ENCODE measurements around the gene CRYZL1. TPM values are rescaled to one million over a fixed set of nuclear protein-coding genes. Genes with fewer than 3 reads are reported as not detected.
A peak's percentile ranks its signal among the peaks of the same experiment; 100 is the strongest.

The CRYZL1 gene
- total RNA-seq, 1 experiment from 2014 or later = 8.1 TPM

- no peak for DNase-seq (ENCODE audit: low spot score)
Measured at GRCh38 chr21:33561373-33561772, 80.2 kb downstream of the CRYZL1 start.

DNA sequence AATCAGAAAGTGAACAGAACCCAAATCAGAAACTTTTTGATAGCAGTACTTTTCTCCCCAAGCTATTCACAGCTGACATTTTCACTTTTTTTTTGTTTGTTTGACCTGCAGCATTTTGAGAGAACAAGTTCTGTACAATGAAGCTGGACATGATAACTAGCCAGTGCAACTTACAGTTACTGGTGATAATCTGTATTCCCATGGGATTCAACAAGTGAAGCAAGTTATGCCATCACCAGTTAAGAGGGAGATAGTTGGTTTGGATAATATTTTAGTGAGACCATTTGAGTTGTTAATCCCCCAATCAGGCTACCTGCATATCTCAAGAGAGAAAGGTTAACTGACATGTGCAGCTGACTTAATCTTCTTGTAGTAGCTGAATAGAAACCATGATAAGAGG lies 80.6 kb downstream of the CRYZL1 start:
- DNase-seq (ENCODE audit: low spot score) = no peak

DNA sequence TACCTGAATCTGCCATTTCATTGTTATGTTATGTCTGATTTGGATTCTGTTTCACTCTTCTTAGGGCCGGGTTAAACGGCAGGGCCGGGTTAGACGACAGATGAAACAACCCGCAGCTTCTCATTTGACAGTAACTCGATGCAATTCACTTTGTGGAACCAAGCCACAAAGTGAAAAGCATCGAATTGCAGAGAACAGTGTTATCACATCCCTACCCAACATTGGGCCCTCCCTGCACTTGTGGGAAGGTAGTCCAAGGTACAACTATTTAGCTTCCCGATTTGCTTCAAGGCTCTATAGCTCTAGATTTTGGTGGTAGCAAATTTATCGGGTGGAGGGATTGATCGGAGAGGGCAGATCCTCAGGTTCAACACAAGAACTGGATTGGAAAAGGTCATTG lies 81.7 kb downstream of the CRYZL1 start:
- no peak for DNase-seq (ENCODE audit: low spot score)

DNA sequence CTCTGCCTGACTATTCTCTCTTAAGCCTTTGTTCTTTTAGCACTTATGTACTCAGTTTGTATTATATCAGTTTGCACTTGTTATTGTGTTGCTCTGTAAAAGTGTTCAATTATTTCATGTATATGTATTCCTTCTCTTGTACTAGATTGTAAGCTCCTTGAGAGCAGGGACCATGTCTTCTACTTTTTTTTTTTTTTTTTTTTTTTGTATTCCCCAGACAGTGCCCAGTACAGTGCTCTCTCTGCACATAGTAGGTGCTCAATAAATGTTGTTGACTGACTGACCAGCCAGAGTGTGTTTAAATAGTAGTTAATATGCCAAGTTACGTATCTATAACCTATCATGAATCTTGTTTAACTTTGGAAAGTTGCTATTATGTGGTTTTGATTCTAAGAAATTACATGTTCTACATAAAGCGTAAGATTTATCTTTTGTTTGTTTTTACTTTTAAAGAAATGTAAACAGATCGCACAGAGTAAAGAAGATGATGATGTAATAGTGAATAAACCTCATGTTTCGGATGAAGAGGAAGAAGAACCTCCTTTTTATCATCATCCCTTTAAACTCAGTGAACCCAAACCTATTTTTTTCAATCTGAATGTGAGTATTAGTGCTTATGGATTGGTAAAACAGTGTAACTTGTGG lies 82.6 kb downstream of the CRYZL1 start:
- no peak for DNase-seq (ENCODE audit: low spot score)

DNA sequence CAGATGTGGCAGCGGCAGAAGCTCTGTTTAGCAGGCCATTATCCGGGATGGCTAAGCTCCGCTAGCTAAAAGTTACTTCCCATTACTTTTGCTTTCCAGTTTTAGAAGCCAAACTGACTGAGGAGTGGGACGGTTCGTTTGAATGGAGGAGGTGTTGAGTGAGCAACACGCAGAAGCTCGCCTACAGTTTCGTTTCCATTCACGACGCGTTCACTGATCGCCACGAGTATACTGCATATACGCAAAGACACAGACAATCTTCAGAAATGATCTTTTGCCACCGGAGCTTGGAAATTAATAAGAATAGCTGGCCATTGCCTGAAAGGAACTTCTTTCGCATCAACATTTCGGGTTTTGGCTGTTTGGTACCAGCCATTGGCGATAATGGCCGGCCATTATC lies 84.1 kb downstream of the CRYZL1 start:
- no peak for DNase-seq (ENCODE audit: low spot score)

- no peak for DNase-seq (ENCODE audit: low spot score)
Measured at GRCh38 chr21:33554982-33555344, 86.6 kb downstream of the CRYZL1 start.

DNA sequence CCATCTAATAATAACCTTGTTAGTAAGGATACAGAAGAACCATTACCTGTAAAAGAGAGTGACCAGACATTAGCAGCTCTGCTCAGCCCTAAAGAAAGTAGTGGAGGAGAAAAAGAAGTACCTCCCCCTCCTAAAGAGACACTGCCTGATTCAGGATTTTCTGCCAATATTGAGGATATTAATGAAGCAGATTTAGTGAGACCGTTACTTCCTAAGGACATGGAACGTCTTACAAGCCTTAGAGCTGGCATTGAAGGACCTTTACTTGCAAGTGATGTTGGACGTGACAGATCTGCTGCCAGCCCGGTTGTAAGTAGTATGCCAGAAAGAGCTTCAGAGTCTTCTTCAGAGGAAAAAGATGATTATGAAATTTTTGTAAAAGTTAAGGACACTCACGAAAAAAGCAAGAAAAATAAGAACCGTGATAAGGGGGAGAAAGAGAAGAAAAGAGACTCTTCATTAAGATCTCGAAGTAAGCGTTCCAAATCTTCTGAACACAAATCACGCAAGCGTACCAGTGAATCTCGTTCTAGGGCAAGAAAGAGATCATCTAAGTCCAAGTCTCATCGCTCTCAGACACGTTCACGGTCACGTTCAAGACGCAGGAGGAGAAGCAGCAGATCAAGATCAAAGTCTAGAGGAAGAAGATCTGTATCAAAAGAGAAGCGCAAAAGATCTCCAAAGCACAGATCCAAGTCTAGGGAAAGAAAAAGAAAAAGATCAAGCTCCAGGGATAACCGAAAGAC lies 87.1 kb downstream of the CRYZL1 start:
- no peak for DNase-seq (ENCODE audit: low spot score)

- no peak for DNase-seq (ENCODE audit: low spot score)
Measured at GRCh38 chr21:33552999-33553598, 88.4 kb downstream of the CRYZL1 start.

DNA sequence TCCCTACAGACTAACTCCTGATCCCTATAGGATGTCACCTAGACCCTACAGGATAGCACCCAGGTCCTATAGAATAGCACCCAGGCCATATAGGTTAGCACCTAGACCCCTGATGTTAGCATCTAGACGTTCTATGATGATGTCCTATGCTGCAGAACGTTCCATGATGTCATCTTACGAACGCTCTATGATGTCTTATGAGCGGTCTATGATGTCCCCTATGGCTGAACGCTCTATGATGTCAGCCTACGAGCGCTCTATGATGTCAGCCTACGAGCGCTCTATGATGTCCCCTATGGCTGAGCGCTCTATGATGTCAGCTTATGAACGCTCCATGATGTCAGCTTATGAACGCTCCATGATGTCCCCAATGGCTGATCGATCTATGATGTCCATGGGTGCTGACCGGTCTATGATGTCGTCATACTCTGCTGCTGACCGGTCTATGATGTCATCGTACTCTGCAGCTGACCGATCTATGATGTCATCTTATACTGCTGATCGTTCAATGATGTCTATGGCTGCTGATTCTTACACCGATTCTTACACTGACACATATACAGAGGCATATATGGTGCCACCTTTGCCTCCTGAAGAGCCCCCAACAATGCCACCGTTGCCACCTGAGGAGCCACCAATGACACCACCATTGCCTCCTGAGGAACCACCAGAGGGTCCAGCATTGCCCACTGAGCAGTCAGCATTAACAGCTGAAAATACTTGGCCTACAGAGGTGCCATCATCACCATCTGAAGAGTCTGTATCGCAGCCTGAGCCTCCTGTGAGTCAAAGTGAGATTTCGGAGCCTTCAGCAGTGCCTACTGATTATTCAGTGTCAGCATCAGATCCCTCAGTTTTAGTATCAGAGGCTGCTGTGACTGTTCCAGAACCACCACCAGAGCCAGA lies 89.2 kb downstream of the CRYZL1 start:
- no peak for DNase-seq (ENCODE audit: low spot score)

- no peak for DNase-seq (ENCODE audit: low spot score)
Measured at GRCh38 chr21:33551664-33552063, 89.9 kb downstream of the CRYZL1 start.

DNA sequence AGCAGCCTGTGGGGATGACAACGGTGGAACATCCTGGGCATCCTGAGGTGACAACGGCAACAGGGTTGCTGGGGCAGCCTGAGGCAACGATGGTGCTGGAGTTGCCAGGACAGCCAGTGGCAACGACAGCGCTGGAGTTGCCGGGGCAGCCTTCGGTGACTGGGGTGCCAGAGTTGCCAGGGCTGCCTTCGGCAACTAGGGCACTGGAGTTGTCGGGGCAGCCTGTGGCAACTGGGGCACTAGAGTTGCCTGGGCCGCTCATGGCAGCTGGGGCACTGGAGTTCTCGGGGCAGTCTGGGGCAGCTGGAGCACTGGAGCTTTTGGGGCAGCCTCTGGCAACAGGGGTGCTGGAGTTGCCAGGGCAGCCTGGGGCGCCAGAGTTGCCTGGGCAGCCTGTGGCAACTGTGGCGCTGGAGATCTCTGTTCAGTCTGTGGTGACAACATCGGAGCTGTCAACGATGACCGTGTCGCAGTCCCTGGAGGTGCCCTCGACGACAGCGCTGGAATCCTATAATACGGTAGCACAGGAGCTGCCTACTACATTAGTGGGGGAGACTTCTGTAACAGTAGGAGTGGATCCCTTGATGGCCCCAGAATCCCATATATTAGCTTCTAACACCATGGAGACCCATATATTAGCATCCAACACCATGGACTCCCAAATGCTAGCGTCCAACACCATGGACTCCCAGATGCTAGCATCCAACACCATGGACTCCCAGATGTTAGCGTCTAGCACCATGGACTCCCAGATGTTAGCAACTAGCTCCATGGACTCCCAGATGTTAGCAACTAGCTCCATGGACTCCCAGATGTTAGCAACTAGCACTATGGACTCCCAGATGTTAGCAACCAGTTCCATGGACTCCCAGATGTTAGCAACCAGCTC lies 90.5 kb downstream of the CRYZL1 start:
- DNase-seq (ENCODE audit: low spot score) = no peak

GRCh38 chr21:33549848-33550771 lies 91.4 kb downstream of the CRYZL1 start:
- no peak for DNase-seq (ENCODE audit: low spot score)

- DNase-seq (ENCODE audit: low spot score) = no peak
Measured at GRCh38 chr21:33546086-33546485, 95.5 kb downstream of the CRYZL1 start.

DNA sequence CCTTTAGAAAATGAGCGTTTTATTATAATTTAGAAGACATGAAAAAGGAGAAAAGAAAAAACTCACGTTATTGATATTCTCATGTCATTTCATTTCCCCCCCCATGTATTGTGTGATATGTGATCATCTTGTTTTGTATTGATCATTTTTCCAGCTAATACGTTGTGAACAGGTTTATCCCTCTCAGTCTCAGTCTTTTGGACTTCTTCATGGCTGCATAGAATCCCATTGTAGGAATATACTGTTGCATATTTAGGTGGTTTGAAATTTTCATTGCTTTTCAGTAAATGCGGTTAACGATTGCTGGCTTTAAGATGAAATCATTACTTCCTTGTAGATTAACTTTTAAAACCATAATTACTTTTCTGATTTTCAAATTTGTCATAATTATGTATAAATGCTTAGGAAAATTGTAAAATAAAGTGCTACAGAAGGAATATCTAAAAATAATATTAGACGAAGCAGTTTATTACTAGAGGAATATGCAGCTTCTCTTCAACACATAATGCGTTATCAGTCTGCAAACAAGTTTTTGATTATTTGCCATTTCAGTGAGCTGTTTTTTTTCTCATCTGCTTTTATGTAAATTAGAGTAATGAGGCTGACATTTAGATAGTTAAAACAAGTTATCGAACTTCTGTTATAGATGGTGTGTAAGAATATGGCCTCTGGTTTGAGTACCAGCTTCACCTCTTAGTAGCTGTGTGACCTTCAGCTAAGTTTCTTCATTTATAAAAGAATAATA lies 96.9 kb downstream of the CRYZL1 start:
- DNase-seq (ENCODE audit: low spot score) = no peak

DNA sequence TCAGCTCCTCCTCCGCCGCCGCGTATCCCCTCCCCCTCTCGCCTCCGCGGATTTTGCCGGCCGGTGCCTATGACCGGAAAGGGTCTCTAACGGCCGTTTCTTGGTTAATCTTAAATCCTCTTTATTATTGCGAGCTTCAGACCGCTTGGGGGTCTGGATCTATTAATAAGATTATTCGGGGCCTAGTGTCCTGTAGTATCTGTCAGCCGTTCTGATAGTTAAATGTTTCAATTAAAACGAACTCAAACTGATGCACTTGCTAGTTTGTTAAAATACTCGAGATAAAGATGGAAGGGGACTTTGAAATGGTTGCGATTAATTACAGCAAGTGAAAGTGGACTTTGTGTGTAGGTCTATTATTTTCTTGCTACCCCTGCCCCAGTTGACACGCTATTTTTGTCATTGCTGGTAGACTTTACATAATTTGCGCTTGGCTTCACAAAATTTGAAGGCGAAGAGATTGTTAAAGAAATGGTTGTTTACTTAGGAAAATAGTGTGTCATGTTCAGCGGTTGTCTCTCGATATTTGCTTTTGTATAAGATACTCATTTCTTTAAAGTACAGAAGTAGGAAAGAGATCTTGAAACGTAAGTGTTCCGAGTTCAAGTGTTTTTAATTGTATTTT lies 97.9 kb downstream of the CRYZL1 start:
- no peak for DNase-seq (ENCODE audit: low spot score)

DNA sequence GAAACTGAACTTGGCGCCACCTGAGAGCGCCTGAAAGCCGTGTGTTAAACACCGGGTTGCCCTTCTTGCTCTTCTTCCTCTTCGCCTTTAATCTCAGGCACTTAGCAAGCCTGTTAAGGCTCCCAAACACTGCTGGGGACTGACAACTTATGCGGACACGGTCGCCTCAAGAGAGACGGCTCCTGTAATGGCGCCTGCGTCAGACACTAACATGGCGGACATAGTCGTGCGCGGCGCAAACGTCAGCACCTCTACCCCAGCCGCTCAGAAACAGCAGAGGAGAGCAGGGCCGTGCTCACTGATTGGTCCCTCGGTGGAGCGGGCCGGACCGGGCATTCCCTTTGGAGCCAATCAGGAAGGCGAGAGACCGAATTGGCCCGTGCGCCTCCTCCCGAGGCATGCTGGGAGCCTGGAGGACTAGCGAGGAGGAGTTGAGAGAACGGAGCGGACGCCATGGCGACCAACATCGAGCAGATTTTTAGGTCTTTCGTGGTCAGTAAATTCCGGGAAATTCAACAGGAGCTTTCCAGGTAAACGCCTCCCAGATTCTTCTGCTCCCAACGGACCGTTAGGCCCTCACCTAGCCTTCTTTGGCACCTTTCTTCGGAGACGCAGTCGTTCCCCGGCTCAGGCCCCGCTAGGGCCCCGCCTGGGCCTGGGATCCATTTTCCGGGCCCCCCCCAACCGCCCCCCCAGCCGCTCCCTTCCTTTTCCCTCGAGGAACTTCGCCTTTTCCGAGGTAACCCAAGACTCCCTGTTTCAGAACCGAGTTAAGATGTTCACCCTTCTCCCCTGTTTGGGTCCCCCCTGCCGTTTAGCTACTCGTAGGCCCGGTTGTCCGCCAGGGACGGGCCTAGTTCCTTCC lies 98.7 kb downstream of the CRYZL1 start, which contains the start of gene SON:
Gene SON, plus strand, starts transcription at position 399 of the 865 bp plus-strand sequence. Its CDS starts 55 bp downstream, at position 454.
- peak; percentile 96 for DNase-seq (ENCODE audit: low spot score)

Measured in HT-29 (cell line).